SU-DHL-6 (cell line): Measurements from ENCODE around the gene GLMP.

ENCODE experiments used
- EZH2phosphoT487 ChIP-seq: fragments of 200-600 bp; sonication (generic), shearing (Covaris generic); conservative IDR thresholded peaks from 2 replicates; pipeline ENCODE4 v1.6.1; 2018; ENCODE audit warnings: mild to moderate bottlenecking, antibody characterized with exemption, low read length, moderate library complexity, mixed read lengths
- TF ChIP-seq, protein P1 (sequence below): fragments of 200-600 bp; sonication (generic); IDR thresholded peaks from one replicate; pipeline ENCODE4 v1.5.1; 2017; ENCODE audit warnings: antibody characterized with exemption, mild to moderate bottlenecking, low read length, moderate library complexity; ENCODE audit not compliant: insufficient read depth, poor library complexity, severe bottlenecking

DNA sequence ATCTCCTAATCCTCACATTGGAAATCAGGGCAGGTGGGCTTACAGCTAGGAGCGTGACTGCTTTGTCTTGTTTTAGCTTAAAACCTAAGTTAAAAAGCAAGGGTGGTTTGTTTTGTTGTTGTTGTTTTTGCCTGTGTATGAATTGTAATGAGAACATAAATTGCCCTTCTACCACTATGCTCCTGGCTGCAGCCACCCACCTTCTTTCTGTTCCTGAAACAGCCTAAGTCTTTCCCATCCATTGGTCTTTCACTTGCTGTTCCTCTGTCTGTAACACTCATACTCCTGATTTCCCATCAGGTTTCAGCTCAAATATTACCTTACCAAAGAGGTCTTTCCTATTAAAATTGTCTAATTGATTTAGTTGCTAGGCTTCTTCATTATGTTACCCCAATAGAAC is 12.0 kb downstream of the GLMP start:
- TF ChIP-seq, protein P1, sequence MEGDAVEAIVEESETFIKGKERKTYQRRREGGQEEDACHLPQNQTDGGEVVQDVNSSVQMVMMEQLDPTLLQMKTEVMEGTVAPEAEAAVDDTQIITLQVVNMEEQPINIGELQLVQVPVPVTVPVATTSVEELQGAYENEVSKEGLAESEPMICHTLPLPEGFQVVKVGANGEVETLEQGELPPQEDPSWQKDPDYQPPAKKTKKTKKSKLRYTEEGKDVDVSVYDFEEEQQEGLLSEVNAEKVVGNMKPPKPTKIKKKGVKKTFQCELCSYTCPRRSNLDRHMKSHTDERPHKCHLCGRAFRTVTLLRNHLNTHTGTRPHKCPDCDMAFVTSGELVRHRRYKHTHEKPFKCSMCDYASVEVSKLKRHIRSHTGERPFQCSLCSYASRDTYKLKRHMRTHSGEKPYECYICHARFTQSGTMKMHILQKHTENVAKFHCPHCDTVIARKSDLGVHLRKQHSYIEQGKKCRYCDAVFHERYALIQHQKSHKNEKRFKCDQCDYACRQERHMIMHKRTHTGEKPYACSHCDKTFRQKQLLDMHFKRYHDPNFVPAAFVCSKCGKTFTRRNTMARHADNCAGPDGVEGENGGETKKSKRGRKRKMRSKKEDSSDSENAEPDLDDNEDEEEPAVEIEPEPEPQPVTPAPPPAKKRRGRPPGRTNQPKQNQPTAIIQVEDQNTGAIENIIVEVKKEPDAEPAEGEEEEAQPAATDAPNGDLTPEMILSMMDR, result no peak
- no peak for TF ChIP-seq EZH2phosphoT487
